Chondrocyte (in vitro differentiated cells): ENCODE measurements around the gene DCAF6. TPM values are rescaled to one million over a fixed set of nuclear protein-coding genes. Genes with fewer than 3 reads are reported as not detected.

Experiments
- DNase-seq: peaks from one replicate; pipeline ENCODE4 v3.0.0; 2021; ENCODE audit warnings: mixed read lengths, low spot score
- H3K27ac Mint-ChIP-seq: one replicate; pipeline ENCODE4 v1.8.0; 2021; ENCODE audit warnings: mild to moderate bottlenecking, moderate library complexity, mixed read lengths; ENCODE audit not compliant: unreplicated experiment
- H3K27me3 Mint-ChIP-seq: 2 replicates; pipeline ENCODE4 v1.8.0; 2021; ENCODE audit warnings: low read depth, mixed read lengths
- H3K36me3 Mint-ChIP-seq: 2 replicates; pipeline ENCODE4 v1.8.0; 2021; ENCODE audit warnings: low read depth, mixed read lengths
- H3K4me1 Mint-ChIP-seq: 2 replicates; pipeline ENCODE4 v1.8.0; 2021; ENCODE audit warnings: low read depth, mild to moderate bottlenecking, mixed read lengths
- H3K4me3 Mint-ChIP-seq: one replicate; pipeline ENCODE4 v1.8.0; 2021; ENCODE audit warnings: mild to moderate bottlenecking, moderate library complexity, mixed read lengths; ENCODE audit not compliant: unreplicated experiment
- H3K9me3 Mint-ChIP-seq: 2 replicates; pipeline ENCODE4 v1.8.0; 2021; ENCODE audit warnings: low read depth, mixed read lengths
- total RNA-seq: library from RNA; stranded (reverse); gene quantifications from 3 replicates; pipeline ENCODE4 v1.2.1, GENCODE V29; 2021
- TF ChIP-seq, protein P1 (sequence below): fragments of 200-600 bp; sonication (generic); IDR thresholded peaks from 2 replicates; pipeline ENCODE4 v1.5.0; 2021; ENCODE audit warnings: antibody characterized with exemption, mild to moderate bottlenecking, moderate library complexity

The DCAF6 gene
- total RNA-seq, 1 donor from 2014 or later: 49.4 TPM

DNA sequence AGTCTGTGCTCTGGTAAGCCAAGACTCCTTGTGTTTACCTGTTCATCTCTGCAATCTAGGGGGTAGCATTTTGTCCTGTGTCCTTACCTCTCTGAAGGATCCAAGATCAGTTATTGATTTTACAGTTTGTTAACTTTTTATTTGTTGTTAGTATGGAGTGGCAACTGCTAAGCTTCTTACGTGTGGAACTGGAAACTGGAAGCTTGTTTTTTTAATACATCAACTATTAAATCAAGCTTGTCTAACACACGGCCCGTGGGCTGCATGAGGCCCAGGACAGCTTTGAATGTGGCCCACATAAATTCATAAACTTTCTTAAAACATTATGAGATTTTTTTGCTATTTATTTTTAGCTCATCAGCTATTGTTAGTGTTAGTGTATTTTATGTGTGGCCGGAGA lies 29.6 kb downstream of the DCAF6 start:
- H3K4me1 Mint-ChIP-seq: peaks cover 23% of the 10 kb centered on the region
- H3K27ac Mint-ChIP-seq: no peak overlapping the region
- peaks cover 17% of the 10 kb centered on the region for H3K36me3 Mint-ChIP-seq
- H3K27me3 Mint-ChIP-seq: no peaks in the 10 kb centered on the region
- no peak overlapping the region for H3K4me3 Mint-ChIP-seq
- peaks cover 10% of the 10 kb centered on the region for H3K9me3 Mint-ChIP-seq
- no peak for DNase-seq
- TF ChIP-seq, protein P1, sequence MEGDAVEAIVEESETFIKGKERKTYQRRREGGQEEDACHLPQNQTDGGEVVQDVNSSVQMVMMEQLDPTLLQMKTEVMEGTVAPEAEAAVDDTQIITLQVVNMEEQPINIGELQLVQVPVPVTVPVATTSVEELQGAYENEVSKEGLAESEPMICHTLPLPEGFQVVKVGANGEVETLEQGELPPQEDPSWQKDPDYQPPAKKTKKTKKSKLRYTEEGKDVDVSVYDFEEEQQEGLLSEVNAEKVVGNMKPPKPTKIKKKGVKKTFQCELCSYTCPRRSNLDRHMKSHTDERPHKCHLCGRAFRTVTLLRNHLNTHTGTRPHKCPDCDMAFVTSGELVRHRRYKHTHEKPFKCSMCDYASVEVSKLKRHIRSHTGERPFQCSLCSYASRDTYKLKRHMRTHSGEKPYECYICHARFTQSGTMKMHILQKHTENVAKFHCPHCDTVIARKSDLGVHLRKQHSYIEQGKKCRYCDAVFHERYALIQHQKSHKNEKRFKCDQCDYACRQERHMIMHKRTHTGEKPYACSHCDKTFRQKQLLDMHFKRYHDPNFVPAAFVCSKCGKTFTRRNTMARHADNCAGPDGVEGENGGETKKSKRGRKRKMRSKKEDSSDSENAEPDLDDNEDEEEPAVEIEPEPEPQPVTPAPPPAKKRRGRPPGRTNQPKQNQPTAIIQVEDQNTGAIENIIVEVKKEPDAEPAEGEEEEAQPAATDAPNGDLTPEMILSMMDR: no peak

DNA sequence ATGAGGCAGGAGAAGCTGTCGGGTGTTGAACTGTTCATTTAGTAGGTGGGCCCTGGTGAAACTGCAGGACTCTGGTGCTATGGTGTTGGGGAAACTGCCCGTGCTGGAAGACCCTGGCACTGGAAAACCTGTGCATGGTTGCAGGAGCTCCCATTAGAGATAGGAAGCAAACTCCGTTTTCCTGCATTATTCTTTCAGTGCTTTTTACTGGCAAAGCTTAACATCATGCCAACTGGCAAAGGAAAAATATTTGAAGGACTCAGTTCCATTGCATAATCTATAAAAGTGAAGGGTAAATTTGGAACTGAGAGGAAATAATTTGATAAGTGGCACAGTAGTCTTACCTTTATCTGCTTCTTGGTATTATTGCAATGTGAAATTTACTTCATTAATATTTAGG lies 32.1 kb downstream of the DCAF6 start:
- H3K9me3 Mint-ChIP-seq: peaks cover 10% of the 10 kb centered on the region
- H3K4me1 Mint-ChIP-seq: peaks cover 23% of the 10 kb centered on the region
- no peak overlapping the region for H3K4me3 Mint-ChIP-seq
- TF ChIP-seq, protein P1: no peak
- no peak overlapping the region for H3K27ac Mint-ChIP-seq
- peaks cover 17% of the 10 kb centered on the region for H3K36me3 Mint-ChIP-seq
- no peaks in the 10 kb centered on the region for H3K27me3 Mint-ChIP-seq
- DNase-seq: no peak

DNA sequence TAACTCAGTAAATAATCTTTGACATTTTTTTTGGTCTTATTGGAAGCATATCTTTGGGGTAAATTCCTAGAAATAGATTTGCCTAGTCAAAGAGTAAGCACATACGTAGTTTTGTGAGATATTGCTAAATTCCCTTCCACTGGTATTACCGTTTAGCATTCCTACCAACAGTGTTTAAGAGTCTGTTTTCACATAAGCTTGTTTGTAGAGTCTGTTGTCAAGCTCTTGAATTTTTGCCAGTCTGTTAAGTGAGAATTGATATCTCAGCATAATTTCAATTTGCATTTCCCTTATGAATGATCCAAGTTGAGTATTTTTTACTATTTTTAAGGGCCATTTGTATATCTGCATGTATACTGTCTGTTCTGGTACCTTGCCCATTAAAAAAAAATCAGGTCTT lies 37.3 kb downstream of the DCAF6 start:
- TF ChIP-seq, protein P1: no peak
- DNase-seq: no peak
- no peak overlapping the region for H3K4me3 Mint-ChIP-seq
- no peaks in the 10 kb centered on the region for H3K27me3 Mint-ChIP-seq
- peaks cover 19% of the 10 kb centered on the region for H3K36me3 Mint-ChIP-seq
- H3K9me3 Mint-ChIP-seq: peaks cover 4% of the 10 kb centered on the region
- no peaks in the 10 kb centered on the region for H3K4me1 Mint-ChIP-seq
- no peak overlapping the region for H3K27ac Mint-ChIP-seq

DNA sequence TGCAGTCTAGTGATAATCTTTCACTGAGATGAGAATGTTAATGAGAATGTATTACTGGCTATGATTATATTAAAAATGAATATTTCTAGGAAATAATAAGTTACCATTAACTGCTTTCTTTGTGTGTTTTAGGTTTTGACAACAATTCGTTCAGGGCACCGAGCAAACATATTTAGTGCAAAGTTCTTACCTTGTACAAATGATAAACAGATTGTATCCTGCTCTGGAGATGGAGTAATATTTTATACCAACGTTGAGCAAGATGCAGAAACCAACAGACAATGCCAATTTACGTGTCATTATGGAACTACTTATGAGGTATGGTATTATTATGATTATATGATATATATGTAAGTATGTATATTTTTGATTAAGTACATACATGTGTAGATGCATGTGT lies 38.2 kb downstream of the DCAF6 start:
- no peaks in the 10 kb centered on the region for H3K4me1 Mint-ChIP-seq
- no peak overlapping the region for H3K27ac Mint-ChIP-seq
- H3K4me3 Mint-ChIP-seq: no peak overlapping the region
- H3K9me3 Mint-ChIP-seq: peaks cover 4% of the 10 kb centered on the region
- H3K36me3 Mint-ChIP-seq: peaks cover 21% of the 10 kb centered on the region
- no peak for DNase-seq
- TF ChIP-seq, protein P1: no peak
- no peaks in the 10 kb centered on the region for H3K27me3 Mint-ChIP-seq

DNA sequence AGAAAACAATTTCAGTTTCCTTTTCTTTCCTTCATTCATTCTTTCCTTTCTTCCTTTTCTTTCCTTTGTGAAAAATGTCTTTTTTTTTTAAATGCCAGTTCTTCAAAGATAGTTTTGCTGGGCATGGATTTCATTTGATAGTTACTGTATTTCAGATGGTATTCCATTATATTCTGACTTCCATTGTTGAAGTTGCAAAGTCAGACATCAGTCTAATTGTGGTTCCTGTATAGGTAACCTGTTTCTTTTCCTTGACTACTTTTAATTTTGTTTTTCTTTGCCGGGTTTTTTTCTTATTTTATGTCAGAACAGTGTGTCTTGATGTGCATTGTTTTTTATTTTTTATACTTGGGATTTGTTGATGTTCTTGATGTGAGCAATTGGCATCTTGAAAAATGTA lies 40.8 kb downstream of the DCAF6 start:
- no peak overlapping the region for H3K4me3 Mint-ChIP-seq
- DNase-seq: no peak
- peaks cover 26% of the 10 kb centered on the region for H3K36me3 Mint-ChIP-seq
- H3K4me1 Mint-ChIP-seq: no peaks in the 10 kb centered on the region
- peaks cover 4% of the 10 kb centered on the region for H3K9me3 Mint-ChIP-seq
- no peaks in the 10 kb centered on the region for H3K27me3 Mint-ChIP-seq
- TF ChIP-seq, protein P1: no peak
- H3K27ac Mint-ChIP-seq: no peak overlapping the region
